BE2C (cell line): Measurements from ENCODE around the gene KANSL1.

Source experiments
- DNase-seq: peaks from one replicate; pipeline ENCODE4 v3.0.0-alpha.2; 2020
- H3K27me3 ChIP-seq: fragments of 250-450 bp; sonication (Bioruptor Pico); 2 replicates; pipeline ENCODE4 v1.5.1; 2020; ENCODE audit warnings: mild to moderate bottlenecking
- H3K36me3 ChIP-seq: fragments of 250-450 bp; sonication (Bioruptor Pico); 2 replicates; pipeline ENCODE4 v1.5.1; 2020; ENCODE audit warnings: mild to moderate bottlenecking
- H3K4me1 ChIP-seq: fragments of 250-450 bp; sonication (Bioruptor Pico); 2 replicates; pipeline ENCODE4 v1.5.1; 2020
- H3K4me3 ChIP-seq: 2 replicates; pipeline ENCODE4 v1.5.1; 2011; ENCODE audit warnings: low read depth, low read length
- H3K9me3 ChIP-seq: fragments of 250-450 bp; sonication (Bioruptor Pico); 2 replicates; pipeline ENCODE4 v1.5.1; 2020
- TF ChIP-seq, protein P1 (sequence below): IDR thresholded peaks from 2 replicates; pipeline ENCODE4 v1.5.1; 2012; ENCODE audit warnings: mild to moderate bottlenecking, low read depth, low read length

KANSL1 gene

DNA sequence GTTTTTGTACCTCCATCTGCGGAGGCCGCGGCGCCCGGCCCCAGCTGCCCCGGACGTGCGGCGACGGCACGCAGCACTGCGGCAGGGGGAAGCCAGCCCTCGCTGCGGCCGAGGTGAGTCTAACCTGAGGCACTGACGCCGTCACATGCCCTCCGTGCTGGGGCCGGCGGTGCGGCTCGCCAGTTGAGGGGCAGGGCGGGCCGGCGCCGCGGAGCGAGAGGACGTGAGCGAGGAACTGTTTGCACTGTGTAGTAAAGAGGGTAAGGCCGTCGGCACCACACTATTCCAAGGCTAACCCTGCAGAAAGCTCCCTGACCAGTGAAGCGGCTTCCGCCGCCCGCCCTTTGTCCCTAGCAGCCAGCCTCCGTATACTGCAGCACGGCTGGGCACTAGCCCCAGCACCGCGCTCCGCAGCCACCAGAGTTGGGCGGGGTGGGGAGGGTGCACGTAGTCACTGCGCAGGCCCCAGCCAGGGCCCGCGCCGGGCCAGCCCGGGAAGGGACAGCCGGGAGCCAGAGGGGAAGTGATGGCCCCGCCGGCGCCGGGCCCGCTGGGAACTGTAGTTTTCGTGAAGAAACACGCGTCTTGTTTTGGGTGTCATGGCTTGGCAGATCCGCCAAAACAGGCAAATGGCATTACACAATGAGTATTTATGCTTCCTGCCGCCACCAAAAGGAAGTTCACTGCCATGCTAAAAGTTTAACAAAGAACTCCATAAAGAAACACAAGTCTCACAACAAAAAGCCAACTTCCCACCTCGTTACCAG, 580 bp upstream of the KANSL1 start:
- TF ChIP-seq, protein P1, sequence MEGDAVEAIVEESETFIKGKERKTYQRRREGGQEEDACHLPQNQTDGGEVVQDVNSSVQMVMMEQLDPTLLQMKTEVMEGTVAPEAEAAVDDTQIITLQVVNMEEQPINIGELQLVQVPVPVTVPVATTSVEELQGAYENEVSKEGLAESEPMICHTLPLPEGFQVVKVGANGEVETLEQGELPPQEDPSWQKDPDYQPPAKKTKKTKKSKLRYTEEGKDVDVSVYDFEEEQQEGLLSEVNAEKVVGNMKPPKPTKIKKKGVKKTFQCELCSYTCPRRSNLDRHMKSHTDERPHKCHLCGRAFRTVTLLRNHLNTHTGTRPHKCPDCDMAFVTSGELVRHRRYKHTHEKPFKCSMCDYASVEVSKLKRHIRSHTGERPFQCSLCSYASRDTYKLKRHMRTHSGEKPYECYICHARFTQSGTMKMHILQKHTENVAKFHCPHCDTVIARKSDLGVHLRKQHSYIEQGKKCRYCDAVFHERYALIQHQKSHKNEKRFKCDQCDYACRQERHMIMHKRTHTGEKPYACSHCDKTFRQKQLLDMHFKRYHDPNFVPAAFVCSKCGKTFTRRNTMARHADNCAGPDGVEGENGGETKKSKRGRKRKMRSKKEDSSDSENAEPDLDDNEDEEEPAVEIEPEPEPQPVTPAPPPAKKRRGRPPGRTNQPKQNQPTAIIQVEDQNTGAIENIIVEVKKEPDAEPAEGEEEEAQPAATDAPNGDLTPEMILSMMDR = 0 out of 2 replicates have a peak, but pooled peaks have one; percentile 1
- no peaks in the 10 kb centered on the region for H3K9me3 ChIP-seq
- peak; percentile 97 for DNase-seq
- H3K4me3 ChIP-seq = peak overlapping the region; percentile 89
- no peaks in the 10 kb centered on the region for H3K27me3 ChIP-seq
- peaks cover 9% of the 10 kb centered on the region for H3K4me1 ChIP-seq
- H3K36me3 ChIP-seq = 0 out of 2 replicates have a peak, but pooled peaks cover 3% of the 10 kb centered on the region

DNA sequence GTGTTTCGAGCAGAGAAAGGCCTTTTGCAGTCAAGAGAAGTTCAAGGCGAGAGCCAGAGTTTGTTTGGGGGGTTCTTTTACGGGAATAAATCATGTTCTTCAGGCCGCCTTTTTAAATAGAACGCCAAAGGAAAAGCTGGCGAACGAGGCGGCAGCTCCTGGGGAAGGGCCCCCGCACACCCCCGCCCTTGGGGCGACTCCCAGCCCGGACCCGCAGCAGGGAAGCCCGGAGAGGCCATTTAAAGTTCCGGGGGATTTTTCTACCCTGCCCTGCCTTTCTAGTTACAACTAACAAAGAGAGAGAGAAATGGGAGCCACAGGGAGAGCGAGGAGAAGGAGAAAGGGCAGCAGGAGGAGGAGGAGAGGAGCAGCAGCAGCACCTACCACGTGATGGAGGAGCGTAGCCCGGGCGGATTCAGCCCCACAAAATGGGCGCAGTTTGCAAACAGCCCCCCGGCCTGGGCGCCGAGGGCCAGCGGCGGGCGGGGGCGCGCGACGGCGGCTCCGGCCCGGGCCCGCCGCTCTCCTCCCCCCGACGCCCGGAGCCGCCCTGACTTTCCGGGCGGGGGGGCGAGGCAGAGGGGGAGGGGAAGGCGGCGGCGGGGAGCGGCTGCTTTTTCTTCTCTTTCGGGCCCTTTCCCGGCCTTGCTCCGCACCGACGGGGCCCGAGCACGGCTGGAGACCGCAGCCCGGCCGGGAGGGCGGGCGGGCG, 634 bp downstream of the KANSL1 start:
- Histone ChIP-seq H3K27me3 (no peaks in the 10 kb centered on the region), H3K4me3 (peak overlapping the region; percentile 97), H3K9me3 (no peaks in the 10 kb centered on the region), H3K36me3 (0 out of 2 replicates have a peak, but pooled peaks cover 3% of the 10 kb centered on the region), H3K4me1 (peaks cover 9% of the 10 kb centered on the region)
- peak; percentile 79 for DNase-seq
- TF ChIP-seq, protein P1 = no peak

DNA sequence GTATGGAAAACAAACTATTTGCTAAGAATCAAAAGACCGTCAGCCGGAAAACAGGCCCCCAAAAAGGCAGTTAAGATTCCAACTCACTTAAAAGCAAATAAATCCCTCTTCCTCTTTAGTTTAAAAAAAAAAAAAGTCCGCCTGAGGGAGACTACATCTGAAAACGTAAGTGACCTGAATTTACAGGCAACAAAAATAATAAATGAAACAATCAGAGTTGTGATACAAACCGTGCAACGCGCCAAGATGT, 1.1 kb downstream of the KANSL1 start:
- Histone ChIP-seq H3K4me3 (peak overlapping the region; percentile 97), H3K4me1 (peaks cover 9% of the 10 kb centered on the region), H3K9me3 (no peaks in the 10 kb centered on the region), H3K36me3 (0 out of 2 replicates have a peak, but pooled peaks cover 3% of the 10 kb centered on the region), H3K27me3 (no peaks in the 10 kb centered on the region)
- TF ChIP-seq, protein P1 = no peak
- DNase-seq = no peak

DNA sequence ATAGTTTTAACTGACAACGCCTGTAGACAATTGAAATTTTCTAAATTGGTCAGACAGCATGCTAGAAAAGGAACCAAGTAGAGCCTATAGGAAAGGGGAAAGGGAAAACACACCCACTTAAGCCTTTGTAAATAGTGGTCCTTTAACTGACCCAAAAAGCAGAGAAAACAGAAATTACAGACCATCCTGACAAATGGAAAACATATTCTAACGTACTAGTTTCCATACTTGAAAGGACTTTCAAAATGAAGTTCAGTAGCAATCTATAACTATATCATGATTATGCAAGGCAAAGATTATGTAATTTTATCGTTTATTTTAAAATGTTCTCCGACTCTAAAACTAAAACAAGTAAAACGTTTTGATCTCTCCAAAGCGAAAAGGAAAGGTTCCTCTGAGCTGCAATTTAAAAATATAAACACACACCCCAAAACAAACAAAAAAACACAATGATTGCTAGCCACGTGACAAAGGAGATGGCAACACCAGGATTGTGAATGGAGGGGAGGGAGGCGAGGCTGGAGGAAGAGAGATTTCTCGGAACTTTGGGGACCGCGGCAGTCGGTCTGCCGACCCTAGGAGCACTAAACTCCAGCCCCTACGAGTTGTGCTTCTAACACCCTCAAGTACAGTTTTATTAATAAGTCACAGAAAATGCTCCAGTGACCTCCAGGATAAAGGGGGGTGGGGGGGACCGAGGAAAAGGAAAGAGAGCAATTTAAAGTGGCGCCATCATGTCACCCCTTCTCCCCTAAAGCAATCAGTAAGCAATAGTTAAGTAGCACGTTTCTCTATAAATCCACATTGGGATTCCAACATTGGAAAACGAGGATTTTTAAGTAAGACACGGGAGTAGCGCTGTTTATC, 1.7 kb downstream of the KANSL1 start:
- TF ChIP-seq, protein P1 = no peak
- peak overlapping the region; percentile 97 for H3K4me3 ChIP-seq
- H3K36me3 ChIP-seq = 0 out of 2 replicates have a peak, but pooled peaks cover 3% of the 10 kb centered on the region
- H3K9me3 ChIP-seq = no peaks in the 10 kb centered on the region
- no peaks in the 10 kb centered on the region for H3K27me3 ChIP-seq
- DNase-seq = peak; percentile 44
- H3K4me1 ChIP-seq = peaks cover 9% of the 10 kb centered on the region

DNA sequence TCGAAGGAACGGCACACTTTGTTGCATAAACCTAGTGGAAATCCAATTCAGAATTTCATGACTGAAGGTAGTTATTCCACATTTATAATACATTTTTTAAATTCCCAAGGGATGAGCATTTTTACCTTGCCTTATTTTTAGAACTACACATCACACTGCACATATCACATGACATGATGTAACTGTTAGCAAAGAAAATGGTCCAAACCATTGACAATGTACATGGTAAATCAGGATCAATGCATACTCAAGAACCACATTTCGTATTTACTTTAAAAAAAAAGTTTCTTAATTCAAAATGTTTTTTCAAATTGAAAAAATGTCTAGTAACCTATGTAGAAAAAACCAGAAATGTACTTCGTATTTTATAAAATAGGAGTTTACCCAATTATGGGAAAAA, 2.5 kb downstream of the KANSL1 start:
- Histone ChIP-seq H3K27me3 (no peaks in the 10 kb centered on the region), H3K4me1 (peaks cover 9% of the 10 kb centered on the region), H3K9me3 (no peaks in the 10 kb centered on the region), H3K4me3 (peak overlapping the region; percentile 97), H3K36me3 (0 out of 2 replicates have a peak, but pooled peaks cover 3% of the 10 kb centered on the region)
- no peak for DNase-seq
- TF ChIP-seq, protein P1 = no peak
